T-helper 2 cell (primary cell): ENCODE measurements around the gene LRRC10B.

Experiments
- DNase-seq, 5 experiments: peaks; one replicate each; pipeline versions ENCODE4 v3.0.0 to v3.0.0-alpha.2; 2012 to 2022

LRRC10B gene

GRCh38 chr11:61487342-61488025 is 21.1 kb upstream of the LRRC10B start:
- DNase-seq: no peak

- no peak for DNase-seq
Measured at GRCh38 chr11:61488651-61489291, 19.8 kb upstream of the LRRC10B start.

DNA sequence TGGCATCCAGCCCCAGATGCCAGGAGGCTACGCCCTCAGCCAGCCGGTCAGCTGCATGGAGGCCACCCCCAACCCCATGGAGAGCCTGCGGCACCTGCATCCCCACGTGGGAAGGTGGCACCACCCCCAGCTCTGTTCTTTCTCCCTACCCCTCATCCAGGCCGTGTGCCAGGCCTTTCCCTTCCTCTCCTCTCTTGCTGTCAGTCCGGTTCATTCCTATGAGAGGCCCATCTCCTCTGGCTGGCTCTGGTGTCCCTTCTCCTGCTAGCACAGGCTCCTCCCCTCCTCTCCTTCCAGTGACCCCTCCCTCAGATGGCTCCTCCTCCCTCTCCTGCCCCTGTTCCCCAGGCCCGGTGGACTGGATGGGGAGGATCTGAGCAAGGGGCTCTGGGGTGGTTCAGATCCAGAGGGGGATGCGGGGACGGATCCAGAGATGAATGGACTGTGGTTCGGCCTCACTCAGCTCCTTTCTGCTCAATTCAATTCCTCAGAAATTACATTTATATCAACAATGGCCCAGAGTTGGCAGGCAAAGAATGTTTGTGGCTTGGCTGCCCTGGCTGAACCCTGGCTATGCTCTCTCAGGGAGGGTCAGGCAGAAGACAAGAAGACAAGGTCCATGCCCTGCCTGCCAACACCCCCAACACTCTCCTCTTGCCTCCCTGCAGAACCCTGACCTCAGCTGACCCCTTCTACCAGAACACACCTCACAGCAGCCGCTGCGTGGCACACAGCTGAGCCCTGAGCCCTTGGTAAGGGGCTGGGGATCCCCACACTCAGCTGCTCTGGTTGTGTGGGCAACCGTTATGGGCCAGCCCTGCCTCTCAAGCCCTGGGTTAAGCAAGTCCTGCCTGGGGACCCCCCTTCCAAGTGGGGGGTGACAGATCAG is 18.5 kb upstream of the LRRC10B start:
- DNase-seq: no peak

GRCh38 chr11:61491736-61492395 is 16.7 kb upstream of the LRRC10B start:
- DNase-seq: no peak

DNA sequence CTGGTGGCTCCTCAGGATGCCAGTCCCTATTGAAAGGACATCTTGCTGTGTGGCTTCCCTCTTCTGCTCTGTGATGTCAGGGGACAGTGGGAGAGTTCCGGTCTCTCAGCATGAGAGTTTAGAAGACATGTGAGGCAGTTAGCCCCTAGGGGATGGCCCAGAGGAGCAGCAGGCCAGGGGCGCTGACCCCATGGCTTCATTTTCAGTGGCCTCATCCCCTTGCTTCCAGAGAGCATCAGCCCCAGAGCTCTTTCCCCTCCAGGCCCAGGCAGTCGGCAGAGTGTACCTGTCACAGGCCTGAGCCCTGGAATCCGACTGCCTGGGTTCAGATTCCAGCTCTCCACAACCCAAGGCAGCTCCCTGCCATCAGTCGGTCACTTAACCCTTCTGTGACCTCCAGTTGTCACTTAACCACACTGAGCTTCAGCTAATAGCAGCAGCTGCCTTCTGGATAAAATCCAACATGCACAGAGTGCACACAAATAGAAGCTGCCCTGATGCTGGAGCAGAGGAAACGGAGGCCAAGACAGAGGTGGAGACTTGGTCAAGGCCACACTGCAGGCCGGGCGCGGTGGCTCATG is 14.1 kb upstream of the LRRC10B start:
- DNase-seq: no peak

DNA sequence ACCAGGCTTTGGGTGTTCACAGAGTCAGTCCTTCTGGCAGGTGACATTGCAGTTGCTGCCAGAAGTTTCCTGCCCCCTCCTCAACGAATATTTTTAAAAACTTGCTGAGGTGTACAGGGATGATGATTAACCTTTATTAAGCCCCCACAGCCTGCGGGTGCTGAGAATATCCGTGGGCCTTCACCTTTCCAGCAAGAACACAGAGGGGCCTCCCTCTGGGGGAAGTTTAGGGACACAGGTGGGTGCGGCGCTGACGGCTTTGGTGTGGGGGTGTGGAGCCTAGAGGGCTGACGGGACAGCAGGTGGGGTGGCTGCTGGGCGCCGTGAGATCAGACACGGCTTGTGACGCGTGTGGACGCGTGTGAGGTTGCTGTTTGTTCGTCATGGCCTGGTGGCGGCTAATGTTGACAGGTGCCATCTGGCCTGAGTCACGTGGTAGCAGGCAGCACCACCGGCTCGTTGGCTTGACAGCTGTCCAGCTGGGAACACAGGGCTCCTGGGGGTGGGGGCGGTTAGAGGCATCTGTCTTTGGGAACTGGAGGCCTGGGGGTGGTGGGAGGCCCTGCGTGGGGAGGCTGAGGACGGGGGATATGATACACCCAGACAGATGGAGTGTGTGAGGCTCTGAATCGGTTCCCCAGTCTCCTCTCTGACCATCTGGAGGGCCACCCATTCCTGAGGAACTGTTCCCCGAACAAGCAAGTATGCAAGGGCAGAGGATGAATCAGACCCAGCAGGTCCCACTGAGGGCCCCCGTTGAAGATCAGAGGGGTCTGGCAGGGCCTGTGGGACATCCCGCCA is 12.5 kb upstream of the LRRC10B start:
- DNase-seq: no peak

DNA sequence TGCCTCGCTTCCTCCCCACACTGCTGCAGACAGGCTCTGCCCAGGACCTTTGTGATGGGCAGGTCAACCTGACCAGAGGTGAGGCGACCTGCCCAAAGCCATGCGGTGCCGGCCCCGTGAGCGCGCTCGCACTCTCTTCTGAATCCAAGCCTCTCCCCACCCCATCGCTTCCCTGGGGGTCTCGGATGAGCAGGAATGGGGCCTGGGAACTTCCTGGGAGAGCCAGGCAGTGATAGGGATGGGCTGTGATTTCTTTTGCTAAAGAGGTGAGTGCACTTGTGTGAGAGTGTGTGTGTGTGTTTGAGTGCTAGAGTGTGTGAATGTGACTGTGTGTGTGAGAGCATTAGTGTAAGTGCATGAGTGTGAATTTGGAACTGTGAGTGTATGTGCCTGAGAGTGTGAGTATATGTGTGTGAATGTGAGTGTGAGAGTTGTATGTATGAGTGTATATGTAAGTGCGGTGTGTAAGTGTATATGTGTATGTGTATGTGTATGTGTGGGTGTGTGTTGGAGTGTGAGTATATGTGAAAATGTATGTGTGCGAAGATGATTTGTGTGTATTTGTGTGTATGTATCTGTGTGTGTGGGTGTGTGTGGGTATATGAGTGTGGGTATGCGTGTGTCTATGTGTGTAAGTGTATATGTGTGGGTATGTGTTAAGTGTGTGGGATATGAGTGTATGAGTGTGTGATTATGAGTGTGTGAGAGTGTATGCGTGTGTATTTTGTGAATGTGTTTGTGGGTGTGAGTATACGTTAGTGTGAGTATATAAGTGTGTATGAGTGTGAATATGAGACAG is 11.7 kb upstream of the LRRC10B start:
- DNase-seq: no peak

- no peak for DNase-seq
Measured at GRCh38 chr11:61497473-61497872, 11.1 kb upstream of the LRRC10B start.

DNA sequence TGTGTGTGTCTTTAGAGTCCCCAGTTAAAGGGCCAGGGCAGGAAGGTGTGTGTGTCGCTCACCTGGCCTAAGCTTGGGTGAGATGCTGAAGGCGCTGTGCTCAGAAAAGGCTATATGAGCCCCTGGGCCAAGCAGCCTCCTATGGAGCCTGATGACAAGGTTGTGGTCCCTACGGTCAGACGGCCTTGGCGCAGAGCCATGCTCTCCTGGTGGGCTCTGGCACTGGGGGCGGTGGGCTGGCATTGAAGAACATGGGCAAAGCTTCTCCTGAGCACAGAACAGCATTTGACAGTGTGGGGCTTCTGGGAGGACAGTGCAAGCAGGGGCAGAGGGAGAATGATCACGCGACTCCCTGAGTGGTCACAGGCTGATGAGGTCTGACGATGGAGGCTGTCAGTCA is 10.7 kb upstream of the LRRC10B start:
- DNase-seq: no peak

DNA sequence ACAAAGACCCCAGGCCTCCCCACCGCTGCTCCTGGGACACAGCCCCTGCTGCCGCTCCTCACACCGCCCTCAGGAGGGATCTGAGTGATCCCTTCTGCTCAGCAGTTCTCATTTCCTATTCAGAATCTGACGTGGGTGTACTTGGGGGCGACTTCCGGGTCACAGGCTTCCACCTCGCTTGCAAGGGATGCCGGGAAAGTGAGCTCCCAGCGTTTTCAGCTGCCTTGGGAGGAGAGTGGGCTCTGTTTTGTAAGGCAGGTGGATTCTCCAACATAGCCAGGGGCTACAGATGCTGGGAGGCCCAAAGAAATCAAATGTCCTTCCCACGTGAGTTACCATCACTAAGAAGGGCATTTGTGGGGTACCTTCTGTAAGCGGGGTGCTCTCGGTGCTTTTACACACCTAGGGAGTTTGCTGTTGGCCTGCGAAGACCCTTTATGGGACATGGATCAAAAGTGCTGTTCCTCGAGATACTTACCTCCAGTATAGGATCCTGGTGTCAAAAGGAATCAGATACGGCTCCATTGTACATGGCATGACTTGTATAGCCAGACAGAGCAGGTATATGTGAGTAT is 9.7 kb upstream of the LRRC10B start:
- no peak for DNase-seq

GRCh38 chr11:61499816-61500491 is 8.6 kb upstream of the LRRC10B start:
- DNase-seq: no peak

DNA sequence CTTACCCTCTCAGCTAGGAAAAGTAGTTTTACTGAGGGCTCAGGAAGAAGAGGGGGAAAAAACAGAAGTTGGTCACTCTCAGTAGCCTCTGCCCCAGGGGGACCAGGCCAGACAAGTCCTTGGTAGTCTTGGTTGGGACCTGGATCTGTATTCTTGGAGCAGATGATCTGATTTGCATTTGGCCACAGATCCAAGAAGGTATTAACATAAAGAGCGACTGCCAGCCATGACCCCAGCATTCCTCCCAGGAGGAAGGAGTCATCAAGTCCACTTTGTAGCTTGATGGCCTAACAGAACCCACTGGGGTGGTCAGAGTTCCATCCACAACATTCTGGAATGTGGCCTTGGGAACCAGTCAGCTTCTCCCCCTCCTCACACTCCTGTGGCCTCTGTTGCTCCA is 6.0 kb upstream of the LRRC10B start:
- no peak for DNase-seq

GRCh38 chr11:61503135-61503770 is 5.3 kb upstream of the LRRC10B start:
- DNase-seq: peak in 1 of 5 experiments; percentile 78

DNA sequence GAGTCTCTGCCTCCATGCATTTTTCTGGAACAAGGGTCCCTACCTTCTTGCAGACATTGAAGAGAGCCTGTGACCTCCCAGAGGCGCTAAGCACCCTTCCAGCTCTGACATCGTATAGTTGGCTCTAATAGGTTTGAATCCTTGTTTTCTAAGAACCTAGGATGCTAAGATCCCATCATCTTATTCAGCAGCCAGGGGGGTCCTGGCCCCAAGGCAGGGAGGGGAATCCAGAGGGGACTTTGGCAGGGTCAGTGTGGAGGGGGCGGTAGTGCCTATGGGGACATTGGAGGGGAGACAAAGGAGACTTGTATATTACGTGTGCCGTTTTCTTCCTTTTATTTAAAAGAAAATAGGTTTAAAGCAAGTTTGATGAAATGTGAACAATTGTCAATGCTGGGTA is 3.4 kb upstream of the LRRC10B start:
- DNase-seq: no peak

GRCh38 chr11:61505640-61506155 is 2.9 kb upstream of the LRRC10B start:
- DNase-seq: no peak

GRCh38 chr11:61507012-61507768 is 1.4 kb upstream of the LRRC10B start:
- no peak for DNase-seq

DNA sequence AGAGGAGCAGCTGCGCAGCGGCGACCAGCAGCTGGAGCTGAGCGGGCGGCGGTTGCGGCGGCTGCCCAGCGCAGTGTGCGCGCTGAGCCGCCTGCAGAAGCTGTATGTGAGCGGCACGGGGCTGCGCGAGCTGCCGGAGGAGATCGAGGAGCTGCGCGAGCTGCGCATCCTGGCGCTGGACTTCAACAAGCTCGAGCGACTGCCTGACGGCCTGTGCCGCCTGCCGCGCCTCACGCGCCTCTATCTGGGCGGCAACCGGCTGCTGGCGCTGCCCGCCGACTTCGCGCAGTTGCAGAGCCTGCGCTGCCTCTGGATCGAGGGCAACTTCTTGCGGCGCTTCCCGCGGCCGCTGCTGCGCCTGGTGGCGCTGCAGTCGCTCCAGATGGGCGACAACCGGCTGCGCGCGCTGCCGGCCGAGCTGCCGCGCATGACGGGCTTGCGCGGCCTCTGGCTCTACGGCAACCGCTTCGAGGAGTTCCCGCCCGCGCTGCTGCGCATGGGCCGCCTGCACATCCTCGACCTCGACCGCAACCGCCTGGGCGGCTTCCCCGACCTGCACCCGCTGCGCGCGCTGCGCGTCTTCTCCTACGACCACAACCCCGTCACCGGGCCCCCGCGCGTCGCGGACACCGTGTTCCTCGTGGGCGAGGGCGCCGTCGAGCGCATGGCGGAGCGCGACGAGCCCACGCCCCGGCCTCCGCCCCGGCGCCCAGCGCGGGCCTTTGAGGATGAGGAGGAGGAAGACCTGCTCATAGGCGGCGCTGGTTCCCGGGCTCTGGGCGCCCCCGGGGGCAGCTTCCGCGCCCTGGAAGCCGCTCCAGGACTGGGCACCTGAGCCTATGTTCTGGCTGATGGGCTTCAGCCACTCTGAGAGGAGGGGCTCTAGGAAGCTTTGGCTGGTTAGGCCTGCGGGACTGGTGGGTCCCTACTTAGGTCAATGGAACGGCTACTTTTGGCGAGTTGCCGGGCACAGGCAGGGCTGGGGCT is 787 bp downstream of the LRRC10B start:
- DNase-seq: peak in 4 of 5 experiments; percentile 9 to 92 (median 45)
